ENCODE measurements around the gene CLMP. TPM values are rescaled to one million over a fixed set of nuclear protein-coding genes. Genes with fewer than 3 reads are reported as not detected.

The CLMP gene
- total RNA-seq, 1 experiment from 2014 or later: 5.4 TPM

- Histone ChIP-seq H3K79me2 (ENCODE audit: low read depth) (no peaks in the 10 kb centered on the region), H3K9me2 (ENCODE audit: insufficient read depth) (no peaks in the 10 kb centered on the region), H3K4me2 (no peak overlapping the region), H3K9me3 (ENCODE audit: insufficient read depth, low read depth) (no peaks in the 10 kb centered on the region; the same call in 1 of the 2 replicates), H3K27me3 (ENCODE audit: insufficient read depth, low read depth) (no peaks in the 10 kb centered on the region), H3K27ac (no peak overlapping the region), H4K20me1 (ENCODE audit: insufficient read depth) (no peaks in the 10 kb centered on the region), H2AFZ (no peak overlapping the region), H3K4me3 (no peak overlapping the region), H3K36me3 (ENCODE audit: low read depth) (no peaks in the 10 kb centered on the region), H3F3A (ENCODE audit: insufficient read depth, low read depth) (no peaks in the 10 kb centered on the region; the same call in 1 of the 2 replicates), H3K4me1 (replicated peaks; ENCODE audit: insufficient read depth) (peaks cover 7% of the 10 kb centered on the region)
- DNase-seq: no peak
- BruUV-seq (replicated peaks): no TSS peak
- POLR2A ChIA-PET (ENCODE audit: unreplicated experiment): no interaction called here
- TF ChIP-seq CTCF (conservative IDR thresholded peaks at IDR 0.05) (no peak), EZH2 (IDR thresholded peaks at IDR 0.05; ENCODE audit: low read depth) (no peak)
- intact Hi-C loops (cut with micrococcal nuclease; ENCODE audit: unreplicated experiment): no loop called here
- CTCF ChIA-PET: no interaction called here
Observed at GRCh38 chr11:123239191-123240150, 44.4 kb upstream of the CLMP start.

GRCh38 chr11:123238297-123238696 lies 43.2 kb upstream of the CLMP start:
- no peaks in the 10 kb centered on the region; the same call in 1 of the 2 replicates for H3K9me3 ChIP-seq (ENCODE audit: insufficient read depth, low read depth)
- no peak overlapping the region for H2AFZ ChIP-seq
- no peak overlapping the region for H3K4me3 ChIP-seq
- ChIA-PET POLR2A (ENCODE audit: unreplicated experiment) (no interaction called here), CTCF (no interaction called here)
- no peaks in the 10 kb centered on the region for H3K9me2 ChIP-seq (ENCODE audit: insufficient read depth)
- H3K4me1 ChIP-seq (replicated peaks; ENCODE audit: insufficient read depth): peaks cover 7% of the 10 kb centered on the region; the same call in 1 of the 2 replicates
- H3K4me2 ChIP-seq: no peak overlapping the region
- no peaks in the 10 kb centered on the region for H3K79me2 ChIP-seq (ENCODE audit: low read depth)
- H3K27ac ChIP-seq: no peak overlapping the region
- no peaks in the 10 kb centered on the region for H3K36me3 ChIP-seq (ENCODE audit: low read depth)
- TF ChIP-seq CTCF (conservative IDR thresholded peaks at IDR 0.05) (no peak), EZH2 (IDR thresholded peaks at IDR 0.05; ENCODE audit: low read depth) (no peak)
- H4K20me1 ChIP-seq (ENCODE audit: insufficient read depth): no peaks in the 10 kb centered on the region
- H3F3A ChIP-seq (ENCODE audit: insufficient read depth, low read depth): no peaks in the 10 kb centered on the region; the same call in 1 of the 2 replicates
- no peak for DNase-seq
- intact Hi-C loops (cut with micrococcal nuclease; ENCODE audit: unreplicated experiment): no loop called here
- no peaks in the 10 kb centered on the region for H3K27me3 ChIP-seq (ENCODE audit: insufficient read depth, low read depth)
- BruUV-seq (replicated peaks): no TSS peak

GRCh38 chr11:123236879-123237278 lies 41.8 kb upstream of the CLMP start:
- H3K4me3 ChIP-seq: no peak overlapping the region
- no peaks in the 10 kb centered on the region for H4K20me1 ChIP-seq (ENCODE audit: insufficient read depth)
- H3F3A ChIP-seq (ENCODE audit: insufficient read depth, low read depth): no peaks in the 10 kb centered on the region; the same call in 1 of the 2 replicates
- intact Hi-C loops (cut with micrococcal nuclease; ENCODE audit: unreplicated experiment): no loop called here
- H3K36me3 ChIP-seq (ENCODE audit: low read depth): no peaks in the 10 kb centered on the region
- POLR2A ChIA-PET (ENCODE audit: unreplicated experiment): no interaction called here
- BruUV-seq (replicated peaks): no TSS peak
- no peak overlapping the region for H3K27ac ChIP-seq
- H3K4me1 ChIP-seq (replicated peaks; ENCODE audit: insufficient read depth): peaks cover 7% of the 10 kb centered on the region; the same call in 1 of the 2 replicates
- H3K9me3 ChIP-seq (ENCODE audit: insufficient read depth, low read depth): no peaks in the 10 kb centered on the region; the same call in 1 of the 2 replicates
- CTCF ChIA-PET: interaction anchor here (0.6 kb wide), 1 partner anchor 24 kb away, joined by 3 read pairs; no protein-coding TSS in a partner anchor
- H3K79me2 ChIP-seq (ENCODE audit: low read depth): no peaks in the 10 kb centered on the region
- H3K4me2 ChIP-seq: no peak overlapping the region
- TF ChIP-seq EZH2 (IDR thresholded peaks at IDR 0.05; ENCODE audit: low read depth) (no peak), CTCF (conservative IDR thresholded peaks at IDR 0.05) (no peak)
- H2AFZ ChIP-seq: no peak overlapping the region
- H3K9me2 ChIP-seq (ENCODE audit: insufficient read depth): no peaks in the 10 kb centered on the region
- DNase-seq: no peak
- H3K27me3 ChIP-seq (ENCODE audit: insufficient read depth, low read depth): no peaks in the 10 kb centered on the region
